Dendritic cell treated with granulocyte-macrophage colony-stimulating factor and Interleukin-4, amounts not matched to agents 40 ng/mL and 50 ng/mL, for 4 days (primary cell): ENCODE results near the gene SAFB2.
A peak's percentile ranks its signal among the peaks of the same experiment; 100 is the strongest.

Experiments used
- H3K27ac Mint-ChIP-seq: one replicate; pipeline ENCODE4 v1.8.0; 2022; ENCODE audit warnings: mild to moderate bottlenecking, mixed read lengths
- H3K27me3 Mint-ChIP-seq: one replicate; pipeline ENCODE4 v1.8.0; 2022; ENCODE audit warnings: mild to moderate bottlenecking, mixed read lengths
- H3K36me3 Mint-ChIP-seq: one replicate; pipeline ENCODE4 v1.8.0; 2022; ENCODE audit warnings: low read depth, mixed read lengths
- H3K4me1 Mint-ChIP-seq: one replicate; pipeline ENCODE4 v1.8.0; 2022; ENCODE audit warnings: low read depth, mixed read lengths
- H3K4me3 Mint-ChIP-seq: one replicate; pipeline ENCODE4 v1.8.0; 2022; ENCODE audit warnings: mild to moderate bottlenecking, moderate library complexity, mixed read lengths
- H3K9me3 Mint-ChIP-seq: one replicate; pipeline ENCODE4 v1.8.0; 2022; ENCODE audit warnings: mixed read lengths
- intact Hi-C: fragments of 100-400 bp; cut with micrococcal nuclease; formaldehyde crosslinking; loops from one replicate; pipeline ENCODE4 v1.15.0; 2022

The SAFB2 gene

GRCh38 chr19:5622465-5623396, at the start of gene SAFB2, which contains the start of gene SAFB:
Gene SAFB2 (minus strand): TSS chr19:5622776. CDS start chr19:5622715, 61 bp downstream.
Gene SAFB (plus strand): TSS chr19:5623083. CDS start chr19:5623206, 123 bp downstream.
- Mint-ChIP-seq H3K36me3 (peaks cover 100% of the 10 kb centered on the region), H3K4me3 (peak within 1 kb of the TSS; percentile 100), H3K9me3 (no peaks in the 10 kb centered on the region), H3K4me1 (peaks cover 61% of the 10 kb centered on the region), H3K27ac (peak within 1 kb of the TSS; percentile 100), H3K27me3 (no peaks in the 10 kb centered on the region)
- intact Hi-C loops = loop anchor here (2.0 kb wide), 2 partner anchors 58 to 68 kb away; partner anchors contain the start of genes HSD11B1L, MICOS13 and RPL36

DNA sequence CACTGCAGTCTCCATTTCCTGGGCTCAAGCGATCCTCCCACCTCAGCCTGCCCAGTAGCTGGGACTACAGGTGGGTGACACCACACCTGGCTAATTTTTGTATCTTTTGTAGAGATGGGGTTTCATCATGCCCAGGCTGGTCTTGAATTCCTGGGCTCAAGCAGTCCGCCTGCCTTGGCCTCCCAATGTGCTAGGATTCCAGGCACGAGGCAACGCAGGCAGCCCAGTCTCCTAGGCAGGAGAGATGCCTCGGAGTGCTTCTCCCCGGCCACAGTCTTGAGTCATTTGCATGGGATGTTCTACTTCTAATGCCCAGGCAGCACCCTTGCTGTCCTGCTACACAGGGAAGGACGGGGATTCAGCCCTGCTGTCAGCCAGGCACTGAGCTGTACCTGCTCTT, 49.0 kb upstream of the SAFB2 start:
- no peak overlapping the region for H3K27ac Mint-ChIP-seq

GRCh38 chr19:5669212-5669611, 46.6 kb upstream of the SAFB2 start:
- H3K36me3 Mint-ChIP-seq = peaks cover 95% of the 10 kb centered on the region
- no peaks in the 10 kb centered on the region for H3K9me3 Mint-ChIP-seq
- no peak overlapping the region for H3K27ac Mint-ChIP-seq
- H3K4me1 Mint-ChIP-seq = no peaks in the 10 kb centered on the region
- no peak overlapping the region for H3K4me3 Mint-ChIP-seq
- no peaks in the 10 kb centered on the region for H3K27me3 Mint-ChIP-seq
- intact Hi-C loops = no loop called here

More for the DNA sequence above, 49.0 kb upstream of the SAFB2 start:
- Mint-ChIP-seq H3K4me3 (no peak overlapping the region), H3K27me3 (no peaks in the 10 kb centered on the region), H3K4me1 (no peaks in the 10 kb centered on the region), H3K9me3 (no peaks in the 10 kb centered on the region), H3K36me3 (peaks cover 77% of the 10 kb centered on the region)
- intact Hi-C loops = no loop called here

DNA sequence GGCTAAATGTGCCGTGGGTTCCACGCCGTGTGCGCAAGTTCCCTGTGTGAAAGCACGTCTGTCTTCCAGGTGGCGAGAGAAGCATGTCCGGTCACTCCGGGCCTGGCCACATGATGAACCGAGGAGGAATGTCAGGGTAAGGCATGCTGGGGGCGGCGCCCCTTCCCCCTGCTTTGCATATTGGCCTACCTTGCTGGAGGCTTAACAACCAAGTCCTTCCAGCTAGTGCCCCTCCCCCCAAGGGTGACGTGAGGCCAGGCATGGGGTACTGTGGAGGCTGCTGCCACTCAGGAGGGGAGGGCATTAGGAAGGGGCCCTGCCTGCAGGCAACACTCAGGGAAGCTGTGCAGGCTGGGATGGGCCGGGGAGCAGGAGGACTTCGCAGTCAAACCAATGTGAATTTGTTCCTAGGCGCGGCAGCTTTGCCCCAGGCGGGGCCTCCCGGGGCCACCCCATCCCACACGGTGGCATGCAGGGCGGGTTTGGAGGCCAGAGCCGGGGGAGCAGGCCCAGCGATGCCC, 45.2 kb upstream of the SAFB2 start:
- H3K36me3 Mint-ChIP-seq = peaks cover 95% of the 10 kb centered on the region
- no peak overlapping the region for H3K4me3 Mint-ChIP-seq
- intact Hi-C loops = no loop called here
- H3K4me1 Mint-ChIP-seq = no peaks in the 10 kb centered on the region
- no peak overlapping the region for H3K27ac Mint-ChIP-seq
- H3K27me3 Mint-ChIP-seq = no peaks in the 10 kb centered on the region
- no peaks in the 10 kb centered on the region for H3K9me3 Mint-ChIP-seq

DNA sequence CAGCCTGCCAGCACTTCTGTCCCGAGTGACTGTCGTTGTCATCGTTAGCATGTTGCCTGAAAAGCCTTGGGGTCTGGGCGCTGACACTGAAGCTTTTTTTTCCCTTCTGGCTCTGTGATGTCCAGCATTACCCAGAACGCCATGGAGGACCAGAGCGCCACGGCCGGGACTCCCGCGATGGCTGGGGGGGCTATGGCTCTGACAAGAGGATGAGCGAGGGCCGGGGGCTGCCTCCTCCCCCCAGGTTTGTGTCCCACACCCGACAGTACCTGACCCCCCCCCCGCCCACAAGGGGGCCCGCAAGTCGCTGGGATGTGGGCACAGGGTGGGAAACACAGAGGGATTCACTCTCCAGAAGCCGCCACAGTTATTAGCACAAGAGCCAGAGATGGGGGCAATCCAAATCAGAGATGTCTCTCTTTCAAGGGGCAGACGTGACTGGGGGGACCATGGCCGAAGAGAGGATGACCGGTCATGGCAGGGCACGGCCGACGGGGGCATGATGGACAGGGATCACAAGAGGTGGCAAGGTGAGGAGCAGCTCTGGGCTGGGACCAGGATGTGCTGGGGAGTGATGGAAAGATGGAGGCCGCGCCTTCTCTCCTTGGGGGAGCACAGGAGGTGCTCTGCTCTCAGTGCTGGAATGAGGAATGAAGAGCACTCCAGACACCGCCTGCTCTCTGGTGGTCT, 44.5 kb upstream of the SAFB2 start:
- H3K27ac Mint-ChIP-seq = no peak overlapping the region
- H3K4me1 Mint-ChIP-seq = no peaks in the 10 kb centered on the region
- no peak overlapping the region for H3K4me3 Mint-ChIP-seq
- intact Hi-C loops = no loop called here
- H3K36me3 Mint-ChIP-seq = peaks cover 100% of the 10 kb centered on the region
- no peaks in the 10 kb centered on the region for H3K27me3 Mint-ChIP-seq
- no peaks in the 10 kb centered on the region for H3K9me3 Mint-ChIP-seq

GRCh38 chr19:5665781-5666513, 43.4 kb upstream of the SAFB2 start:
- Mint-ChIP-seq H3K9me3 (no peaks in the 10 kb centered on the region), H3K27me3 (no peaks in the 10 kb centered on the region), H3K4me1 (no peaks in the 10 kb centered on the region), H3K27ac (no peak overlapping the region), H3K4me3 (no peak overlapping the region), H3K36me3 (peaks cover 100% of the 10 kb centered on the region)
- intact Hi-C loops = no loop called here

DNA sequence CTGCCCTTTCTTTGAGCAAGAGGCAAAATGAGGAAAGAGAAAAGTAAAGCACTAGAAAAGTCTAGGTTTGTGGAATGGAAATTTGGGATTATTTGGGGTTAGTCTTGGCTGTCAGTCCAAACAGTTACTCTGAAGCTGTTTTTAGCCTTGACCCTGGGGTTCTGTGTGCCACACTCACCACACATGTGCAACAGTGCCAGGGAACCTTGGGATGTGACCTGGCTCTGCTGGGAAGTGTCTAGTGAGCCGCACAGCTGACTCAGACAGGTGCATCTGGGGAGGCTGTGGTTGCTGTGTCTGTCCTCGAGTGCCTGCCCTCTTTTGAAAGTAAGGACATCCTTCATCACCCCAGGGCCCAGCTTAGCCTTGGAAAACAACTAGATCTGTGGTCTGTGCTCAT, 41.9 kb upstream of the SAFB2 start:
- H3K4me3 Mint-ChIP-seq = no peak overlapping the region
- intact Hi-C loops = no loop called here
- H3K9me3 Mint-ChIP-seq = no peaks in the 10 kb centered on the region
- H3K4me1 Mint-ChIP-seq = no peaks in the 10 kb centered on the region
- no peaks in the 10 kb centered on the region for H3K27me3 Mint-ChIP-seq
- no peak overlapping the region for H3K27ac Mint-ChIP-seq
- H3K36me3 Mint-ChIP-seq = peaks cover 100% of the 10 kb centered on the region

DNA sequence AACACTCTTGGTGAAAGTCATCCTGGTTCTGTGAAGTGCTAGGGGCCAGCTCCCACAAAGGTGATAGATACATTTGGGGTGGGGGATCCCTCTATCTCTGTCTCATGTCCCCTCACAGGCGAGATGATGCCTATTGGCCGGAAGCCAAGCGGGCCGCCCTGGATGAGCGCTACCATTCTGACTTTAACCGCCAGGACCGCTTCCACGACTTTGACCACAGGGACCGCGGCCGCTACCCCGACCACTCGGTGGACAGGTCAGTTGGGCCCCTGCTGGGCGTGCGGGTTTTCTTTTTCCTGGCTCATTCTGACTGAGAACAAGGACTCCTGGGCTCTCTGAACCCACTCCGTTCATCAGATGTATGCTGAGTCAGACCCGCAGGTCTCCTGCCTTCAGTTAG, 41.3 kb upstream of the SAFB2 start:
- H3K4me1 Mint-ChIP-seq = no peaks in the 10 kb centered on the region
- H3K9me3 Mint-ChIP-seq = no peaks in the 10 kb centered on the region
- intact Hi-C loops = no loop called here
- H3K4me3 Mint-ChIP-seq = no peak overlapping the region
- H3K36me3 Mint-ChIP-seq = peaks cover 100% of the 10 kb centered on the region
- H3K27ac Mint-ChIP-seq = no peak overlapping the region
- no peaks in the 10 kb centered on the region for H3K27me3 Mint-ChIP-seq

DNA sequence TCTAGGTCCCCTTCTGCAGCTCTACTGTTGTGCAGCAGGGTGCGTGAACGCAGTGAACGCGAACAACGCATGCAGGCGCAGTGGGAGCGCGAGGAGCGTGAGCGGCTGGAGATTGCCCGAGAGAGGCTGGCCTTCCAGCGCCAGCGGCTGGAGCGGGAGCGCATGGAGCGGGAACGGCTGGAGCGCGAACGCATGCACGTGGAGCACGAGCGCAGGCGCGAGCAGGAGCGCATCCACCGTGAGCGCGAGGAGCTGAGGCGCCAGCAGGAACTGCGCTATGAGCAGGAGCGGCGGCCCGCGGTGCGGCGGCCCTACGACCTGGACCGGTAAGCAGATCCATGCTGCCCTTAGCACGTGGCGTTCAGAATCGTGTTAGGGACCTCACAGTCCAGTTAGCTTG, 38.9 kb upstream of the SAFB2 start:
- intact Hi-C loops = no loop called here
- Mint-ChIP-seq H3K9me3 (no peaks in the 10 kb centered on the region), H3K4me1 (no peaks in the 10 kb centered on the region), H3K27me3 (no peaks in the 10 kb centered on the region), H3K4me3 (no peak overlapping the region), H3K36me3 (peaks cover 100% of the 10 kb centered on the region), H3K27ac (no peak overlapping the region)

- intact Hi-C loops = no loop called here
- Mint-ChIP-seq H3K4me1 (no peaks in the 10 kb centered on the region), H3K27ac (no peak overlapping the region), H3K9me3 (no peaks in the 10 kb centered on the region), H3K4me3 (no peak overlapping the region), H3K36me3 (peaks cover 100% of the 10 kb centered on the region), H3K27me3 (no peaks in the 10 kb centered on the region)
These were observed 32.8 kb upstream of the SAFB2 start for GRCh38 chr19:5655412-5655811.

GRCh38 chr19:5654931-5655330, 32.4 kb upstream of the SAFB2 start:
- Mint-ChIP-seq H3K4me1 (no peaks in the 10 kb centered on the region), H3K9me3 (no peaks in the 10 kb centered on the region), H3K36me3 (peaks cover 100% of the 10 kb centered on the region), H3K27ac (no peak overlapping the region), H3K27me3 (no peaks in the 10 kb centered on the region), H3K4me3 (no peak overlapping the region)
- intact Hi-C loops = no loop called here

- Mint-ChIP-seq H3K27ac (no peak overlapping the region), H3K4me3 (no peak overlapping the region), H3K36me3 (peaks cover 96% of the 10 kb centered on the region), H3K4me1 (no peaks in the 10 kb centered on the region), H3K9me3 (no peaks in the 10 kb centered on the region), H3K27me3 (no peaks in the 10 kb centered on the region)
- intact Hi-C loops = no loop called here
These were observed 29.7 kb upstream of the SAFB2 start for GRCh38 chr19:5652261-5652660.

DNA sequence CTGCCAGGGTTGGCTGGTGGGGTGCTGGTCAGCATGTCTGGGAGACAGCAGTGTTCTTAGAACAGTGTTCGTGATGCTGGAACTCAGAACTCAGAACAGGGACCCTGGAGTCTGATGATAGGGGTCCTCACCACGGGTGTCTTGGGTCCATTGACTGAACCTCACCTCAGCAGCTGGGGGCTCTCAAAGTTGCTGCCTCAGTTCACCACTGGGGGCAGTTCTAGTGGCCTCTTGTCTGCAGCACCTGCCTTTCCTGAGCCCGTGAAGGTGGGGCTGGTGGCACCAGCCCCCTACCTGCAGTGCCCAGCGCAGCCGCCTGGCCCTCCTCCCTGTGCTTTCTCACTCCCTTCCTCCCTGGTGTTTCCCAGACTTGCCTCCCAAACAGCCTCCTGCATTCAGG, 28.8 kb upstream of the SAFB2 start:
- H3K27me3 Mint-ChIP-seq = no peaks in the 10 kb centered on the region
- H3K4me3 Mint-ChIP-seq = no peak overlapping the region
- no peaks in the 10 kb centered on the region for H3K4me1 Mint-ChIP-seq
- peaks cover 96% of the 10 kb centered on the region for H3K36me3 Mint-ChIP-seq
- intact Hi-C loops = no loop called here
- H3K27ac Mint-ChIP-seq = no peak overlapping the region
- H3K9me3 Mint-ChIP-seq = no peaks in the 10 kb centered on the region
